ENCODE measurements around the gene DNAAF8. TPM values are rescaled to one million over a fixed set of nuclear protein-coding genes. Genes with fewer than 3 reads are reported as not detected.

The DNAAF8 gene
- total RNA-seq, 1 donor from 2014 or later = 1.2 TPM

DNA sequence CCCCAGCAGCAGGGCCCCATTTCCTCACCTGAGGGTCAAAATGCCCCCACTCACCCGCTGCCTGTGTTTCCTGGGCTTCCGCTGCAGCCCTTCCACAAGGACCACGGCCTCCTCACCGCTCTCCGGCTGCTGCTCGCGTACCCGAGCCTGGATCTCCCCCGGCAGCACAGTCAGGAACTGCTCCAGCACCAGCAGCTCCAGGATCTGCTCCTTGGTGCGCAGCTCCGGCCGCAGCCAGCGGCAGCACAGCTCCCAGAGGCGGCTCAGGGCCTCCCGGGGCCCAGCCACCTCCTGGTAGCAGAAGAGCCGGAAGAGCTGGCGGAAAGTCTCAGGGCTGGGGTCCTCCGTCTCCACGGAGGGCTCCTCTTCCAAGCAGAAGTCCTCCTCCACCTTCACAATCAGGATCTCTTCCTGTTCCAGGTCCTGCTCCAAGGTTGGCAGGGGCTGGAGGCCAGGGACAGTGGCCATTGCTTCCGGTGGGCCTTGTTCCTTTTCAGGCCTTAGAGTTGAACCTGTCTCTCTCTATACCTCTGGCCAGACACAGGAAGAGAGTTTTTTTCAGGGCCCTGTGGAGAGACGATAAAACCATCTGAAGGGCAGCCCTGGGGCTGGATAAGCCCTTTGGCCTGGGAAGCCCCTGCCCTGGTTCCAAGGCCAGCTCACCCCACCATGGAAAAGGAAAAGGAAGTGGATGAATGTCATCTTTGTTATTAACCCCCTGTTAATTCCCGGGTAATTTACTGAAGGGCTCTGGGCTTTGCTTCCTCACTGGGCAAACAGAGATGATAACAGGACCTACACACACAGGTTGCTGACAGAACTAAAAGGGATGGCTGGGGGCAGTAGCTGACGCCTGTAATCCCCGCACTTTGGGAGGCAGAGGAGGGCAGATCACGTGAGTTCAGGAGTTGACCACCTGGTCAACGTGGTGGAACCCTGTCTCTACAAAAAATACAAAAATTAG, 31.5 kb downstream of the DNAAF8 start:
- no peaks in the 10 kb centered on the region for H3K9me3 Mint-ChIP-seq (ENCODE audit: unreplicated experiment)
- H3K4me1 Mint-ChIP-seq (ENCODE audit: unreplicated experiment) = peaks cover 28% of the 10 kb centered on the region
- no peaks in the 10 kb centered on the region for H3K27me3 Mint-ChIP-seq (ENCODE audit: unreplicated experiment)
- DNase-seq (ENCODE audit: extremely low spot score, unreplicated experiment) = no peak
- H3K4me3 Mint-ChIP-seq (ENCODE audit: unreplicated experiment) = peak overlapping the region; percentile 79
- H3K36me3 Mint-ChIP-seq (ENCODE audit: unreplicated experiment) = peaks cover 13% of the 10 kb centered on the region
- TF ChIP-seq, protein P1, sequence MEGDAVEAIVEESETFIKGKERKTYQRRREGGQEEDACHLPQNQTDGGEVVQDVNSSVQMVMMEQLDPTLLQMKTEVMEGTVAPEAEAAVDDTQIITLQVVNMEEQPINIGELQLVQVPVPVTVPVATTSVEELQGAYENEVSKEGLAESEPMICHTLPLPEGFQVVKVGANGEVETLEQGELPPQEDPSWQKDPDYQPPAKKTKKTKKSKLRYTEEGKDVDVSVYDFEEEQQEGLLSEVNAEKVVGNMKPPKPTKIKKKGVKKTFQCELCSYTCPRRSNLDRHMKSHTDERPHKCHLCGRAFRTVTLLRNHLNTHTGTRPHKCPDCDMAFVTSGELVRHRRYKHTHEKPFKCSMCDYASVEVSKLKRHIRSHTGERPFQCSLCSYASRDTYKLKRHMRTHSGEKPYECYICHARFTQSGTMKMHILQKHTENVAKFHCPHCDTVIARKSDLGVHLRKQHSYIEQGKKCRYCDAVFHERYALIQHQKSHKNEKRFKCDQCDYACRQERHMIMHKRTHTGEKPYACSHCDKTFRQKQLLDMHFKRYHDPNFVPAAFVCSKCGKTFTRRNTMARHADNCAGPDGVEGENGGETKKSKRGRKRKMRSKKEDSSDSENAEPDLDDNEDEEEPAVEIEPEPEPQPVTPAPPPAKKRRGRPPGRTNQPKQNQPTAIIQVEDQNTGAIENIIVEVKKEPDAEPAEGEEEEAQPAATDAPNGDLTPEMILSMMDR (IDR thresholded peaks at IDR 0.05) = no peak
- H3K27ac Mint-ChIP-seq (ENCODE audit: unreplicated experiment) = peak overlapping the region; percentile 74

DNA sequence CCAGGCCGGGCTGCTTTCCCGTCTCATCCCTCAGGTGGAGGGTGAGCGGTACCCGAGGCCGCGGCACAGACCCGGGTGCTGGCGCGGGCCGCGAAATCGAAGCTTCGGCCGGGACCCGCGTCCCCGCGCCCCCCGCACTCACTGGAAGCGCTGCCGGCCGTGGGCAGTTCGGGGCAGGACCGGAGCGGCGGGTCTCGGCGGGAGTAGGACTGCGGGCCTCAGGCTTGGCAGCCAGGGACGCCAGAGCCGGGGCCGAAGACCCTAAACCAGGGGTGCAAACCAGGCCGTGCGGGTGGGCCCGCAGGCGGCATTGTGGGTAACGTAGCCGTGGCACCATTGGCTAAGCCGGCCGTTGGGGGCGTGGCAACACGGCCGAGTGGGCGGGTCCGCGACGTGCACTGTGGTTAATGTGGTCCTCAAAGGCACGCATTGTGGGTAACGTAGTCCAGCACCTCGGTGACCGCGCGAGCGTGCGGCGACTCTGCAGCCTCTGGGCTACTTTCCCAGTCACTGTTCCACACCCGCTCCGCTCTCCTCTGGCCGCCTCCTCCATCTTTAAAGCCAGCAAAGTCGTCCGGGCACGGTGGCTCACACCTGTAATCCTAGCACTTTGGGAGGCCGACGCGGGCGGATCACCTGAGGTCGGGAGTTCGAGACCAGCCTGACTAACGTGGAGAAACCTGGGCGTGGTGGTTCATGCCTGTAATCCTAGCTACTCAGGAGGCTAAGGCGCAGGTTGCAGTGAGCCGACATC, 32.7 kb downstream of the DNAAF8 start, which contains the start of gene ZNF500:
ZNF500 (minus strand) TSS at position 288 of the 754 bp plus-strand sequence. CDS start 1,184 bp downstream, outside the sequence.
- Mint-ChIP-seq H3K36me3 (ENCODE audit: unreplicated experiment) (peaks cover 10% of the 10 kb centered on the region), H3K27me3 (ENCODE audit: unreplicated experiment) (no peaks in the 10 kb centered on the region), H3K27ac (ENCODE audit: unreplicated experiment) (peak within 1 kb of the TSS; percentile 97), H3K4me3 (ENCODE audit: unreplicated experiment) (peak within 1 kb of the TSS; percentile 85), H3K4me1 (ENCODE audit: unreplicated experiment) (peaks cover 28% of the 10 kb centered on the region), H3K9me3 (ENCODE audit: unreplicated experiment) (no peaks in the 10 kb centered on the region)
- TF ChIP-seq, protein P1 (IDR thresholded peaks at IDR 0.05) = no peak
- DNase-seq (ENCODE audit: extremely low spot score, unreplicated experiment) = peak; percentile 99

- Mint-ChIP-seq H3K27ac (ENCODE audit: unreplicated experiment) (peak overlapping the region; percentile 97), H3K4me1 (ENCODE audit: unreplicated experiment) (peaks cover 28% of the 10 kb centered on the region), H3K4me3 (ENCODE audit: unreplicated experiment) (peak overlapping the region; percentile 85), H3K9me3 (ENCODE audit: unreplicated experiment) (no peaks in the 10 kb centered on the region), H3K36me3 (ENCODE audit: unreplicated experiment) (peaks cover 3% of the 10 kb centered on the region), H3K27me3 (ENCODE audit: unreplicated experiment) (no peaks in the 10 kb centered on the region)
- TF ChIP-seq, protein P1 (IDR thresholded peaks at IDR 0.05) = no peak
- DNase-seq (ENCODE audit: extremely low spot score, unreplicated experiment) = no peak
Measured at GRCh38 chr16:4767872-4768548, 33.7 kb downstream of the DNAAF8 start.

- Mint-ChIP-seq H3K4me3 (ENCODE audit: unreplicated experiment) (peak overlapping the region; percentile 85), H3K27ac (ENCODE audit: unreplicated experiment) (peak overlapping the region; percentile 97), H3K36me3 (ENCODE audit: unreplicated experiment) (peaks cover 1% of the 10 kb centered on the region), H3K27me3 (ENCODE audit: unreplicated experiment) (no peaks in the 10 kb centered on the region), H3K9me3 (ENCODE audit: unreplicated experiment) (no peaks in the 10 kb centered on the region), H3K4me1 (ENCODE audit: unreplicated experiment) (peaks cover 28% of the 10 kb centered on the region)
- TF ChIP-seq, protein P1 (IDR thresholded peaks at IDR 0.05) = no peak
- peak; percentile 98 for DNase-seq (ENCODE audit: extremely low spot score, unreplicated experiment)
Measured at GRCh38 chr16:4768549-4769305, 34.4 kb downstream of the DNAAF8 start.
